GM23338 (cell line): ENCODE results near the gene DOCK10. TPM values are rescaled to one million over a fixed set of nuclear protein-coding genes. Genes with fewer than 3 reads are reported as not detected.

ENCODE experiments used
- ATAC-seq: fragments of 200-7000 bp; cut with Tn5 transposase; 3 replicates; pipeline ENCODE4 v1.9.1; 2020
- DNase-seq: peaks from one replicate; pipeline ENCODE4 v3.0.0-alpha.2; 2015; ENCODE audit warnings: low spot score
- H2AFZ ChIP-seq: fragments of 200-600 bp; sonication (generic); 2 replicates; pipeline ENCODE4 v1.8.0; 2016; ENCODE audit warnings: antibody characterized with exemption, mild to moderate bottlenecking, moderate library complexity
- H3F3A ChIP-seq: fragments of 200-600 bp; sonication (generic); replicated peaks from 2 replicates; pipeline ENCODE4 v1.8.0; 2017; ENCODE audit warnings: antibody characterized with exemption, mixed run types, low read depth
- H3K27ac ChIP-seq: fragments of 200-600 bp; sonication (generic); 2 replicates; pipeline ENCODE4 v1.6.1; 2016; ENCODE audit warnings: low read depth
- H3K27me3 ChIP-seq: fragments of 200-600 bp; sonication (generic); 2 replicates; pipeline ENCODE4 v1.8.0; 2016; ENCODE audit warnings: mild to moderate bottlenecking, mixed run types, moderate library complexity; ENCODE audit not compliant: insufficient read depth
- H3K36me3 ChIP-seq: fragments of 200-600 bp; sonication (generic); 2 replicates; pipeline ENCODE4 v1.8.0; 2016; ENCODE audit warnings: mild to moderate bottlenecking; ENCODE audit not compliant: insufficient read depth
- H3K4me1 ChIP-seq: fragments of 200-600 bp; sonication (generic); 2 replicates; pipeline ENCODE4 v1.8.0; 2016; ENCODE audit warnings: mild to moderate bottlenecking, moderate library complexity; ENCODE audit not compliant: insufficient read depth
- H3K4me2 ChIP-seq: fragments of 200-600 bp; sonication (generic); 2 replicates; pipeline ENCODE4 v1.7.1; 2017; ENCODE audit warnings: mixed run types
- H3K4me3 ChIP-seq: fragments of 200-600 bp; sonication (generic); 2 replicates; pipeline ENCODE4 v1.6.1; 2016; ENCODE audit warnings: mixed run types
- H3K79me2 ChIP-seq: fragments of 200-600 bp; sonication (generic); replicated peaks from 2 replicates; pipeline ENCODE4 v1.8.0; 2017; ENCODE audit warnings: mild to moderate bottlenecking; ENCODE audit not compliant: insufficient read depth
- H3K9me2 ChIP-seq: fragments of 200-600 bp; sonication (generic); 2 replicates; pipeline ENCODE4 v1.8.0; 2017; ENCODE audit not compliant: insufficient read depth
- H4K20me1 ChIP-seq: fragments of 200-600 bp; sonication (generic); replicated peaks from 2 replicates; pipeline ENCODE4 v1.8.0; 2017; ENCODE audit warnings: mild to moderate bottlenecking; ENCODE audit not compliant: insufficient read depth
- H3K27ac Mint-ChIP-seq: 2 replicates; pipeline ENCODE4 v1.8.0; 2020; ENCODE audit warnings: inconsistent platforms, mild to moderate bottlenecking, moderate library complexity, mixed read lengths
- H3K27me3 Mint-ChIP-seq: 3 replicates; pipeline ENCODE4 v1.8.0; 2022; ENCODE audit warnings: low read depth, mild to moderate bottlenecking, moderate library complexity, mixed read lengths, inconsistent platforms; ENCODE audit not compliant: insufficient read depth, poor library complexity
- H3K36me3 Mint-ChIP-seq: 3 replicates; pipeline ENCODE4 v1.8.0; 2021; ENCODE audit warnings: low read depth, mild to moderate bottlenecking, inconsistent platforms, moderate library complexity, mixed read lengths
- H3K4me1 Mint-ChIP-seq: 3 replicates; pipeline ENCODE4 v1.8.0; 2020; ENCODE audit warnings: mild to moderate bottlenecking, inconsistent platforms, mixed read lengths
- H3K4me3 Mint-ChIP-seq: 3 replicates; pipeline ENCODE4 v1.8.0; 2021; ENCODE audit warnings: moderate library complexity, mild to moderate bottlenecking, inconsistent platforms, mixed read lengths
- H3K9me3 Mint-ChIP-seq: 3 replicates; pipeline ENCODE4 v1.8.0; 2020; ENCODE audit warnings: moderate library complexity, mild to moderate bottlenecking, inconsistent platforms, mixed read lengths
- CTCF ChIP-seq, 2 experiments: fragments of 200-600 bp in 1 of 2; sonication (generic) in 1 of 2; conservative IDR thresholded peaks; 2 replicates each; pipeline versions ENCODE4 v1.5.1 to v1.6.1; 2016 to 2017; ENCODE audit warnings: antibody characterized with exemption in 2 of 2, low read depth in 2 of 2, mild to moderate bottlenecking in 2 of 2, moderate library complexity in 1 of 2
- EZH2phosphoT487 ChIP-seq: fragments of 200-600 bp; sonication (generic); IDR thresholded peaks from one replicate; pipeline ENCODE4 v1.8.1; 2018; ENCODE audit warnings: antibody characterized with exemption; ENCODE audit not compliant: unreplicated experiment
- JUNB ChIP-seq: IDR thresholded peaks from one replicate; pipeline ENCODE4 v1.6.1; 2016; ENCODE audit warnings: antibody characterized with exemption; ENCODE audit not compliant: unreplicated experiment
- POLR2AphosphoS5 ChIP-seq: IDR thresholded peaks from 2 replicates; pipeline ENCODE4 v1.6.1; 2016; ENCODE audit warnings: antibody characterized with exemption, low read depth
- STAT1 ChIP-seq: IDR thresholded peaks from one replicate; pipeline ENCODE4 v1.6.1; 2016; ENCODE audit warnings: antibody characterized with exemption; ENCODE audit not compliant: unreplicated experiment
- ZNF114 ChIP-seq: fragments of 250-450 bp; sonication (Bioruptor Pico); IDR thresholded peaks from 2 replicates; pipeline ENCODE4 v1.5.0; 2020; ENCODE audit warnings: mild to moderate bottlenecking, moderate library complexity
- ZNF331 ChIP-seq: fragments of 250-450 bp; sonication (Bioruptor Pico); IDR thresholded peaks from 2 replicates; pipeline ENCODE4 v1.5.0; 2020; ENCODE audit warnings: low read depth, mild to moderate bottlenecking, moderate library complexity
- ZNF462 ChIP-seq: fragments of 250-450 bp; sonication (Bioruptor Pico); IDR thresholded peaks from 2 replicates; pipeline ENCODE4 v1.5.0; 2020; ENCODE audit warnings: mild to moderate bottlenecking, moderate library complexity
- polyA plus RNA-seq: library from polyadenylated mRNA; unstranded; fragments of >200 nt; fragmentation: Nextera tagmentation; extraction: Ambion mirVana; gene quantifications from 2 replicates; pipeline ENCODE4 v1.2.1, GENCODE V29; 2016
- total RNA-seq: library from RNA; depleted of rRNA; stranded (reverse); fragments of >200 nt; shearing (Covaris generic); gene quantifications from 2 replicates; pipeline ENCODE4 v1.2.3, GENCODE V29; 2014

Gene DOCK10
- total and polyA plus RNA-seq, 2 experiments from 2014 or later = 1.0 to 1.7 TPM

GRCh38 chr2:224869601-224870233 is 172.6 kb downstream of the DOCK10 start (continued):
- TF ChIP-seq CTCF (conservative IDR thresholded peaks at IDR 0.05; ENCODE audit: low read depth in 2 of 2) = no peak

GRCh38 chr2:224865016-224865415 is 177.3 kb downstream of the DOCK10 start:
- H3K27me3 Mint-ChIP-seq = no peaks in the 10 kb centered on the region
- no peaks in the 10 kb centered on the region for H3K4me1 ChIP-seq
- no peak overlapping the region for H3K4me2 ChIP-seq
- DNase-seq (no peak), ATAC-seq (no peak)
- no peaks in the 10 kb centered on the region for H3K36me3 Mint-ChIP-seq
- no peak overlapping the region for H2AFZ ChIP-seq
- TF ChIP-seq ZNF331 (CRISPR knock-in tag) (no peak), EZH2phosphoT487 (no peak), JUNB (no peak), STAT1 (no peak), ZNF462 (CRISPR knock-in tag) (no peak), ZNF114 (CRISPR knock-in tag) (no peak), POLR2AphosphoS5 (no peak)
- H3K9me2 ChIP-seq = peaks cover 6% of the 10 kb centered on the region; the same call in 1 of the 2 replicates
- no peak overlapping the region for H3K4me3 ChIP-seq
- no peaks in the 10 kb centered on the region for H3K27me3 ChIP-seq
- H3K36me3 ChIP-seq = no peaks in the 10 kb centered on the region
- no peaks in the 10 kb centered on the region for H3F3A ChIP-seq
- no peaks in the 10 kb centered on the region for H3K4me1 Mint-ChIP-seq
- no peaks in the 10 kb centered on the region for H4K20me1 ChIP-seq
- H3K4me3 Mint-ChIP-seq = no peak overlapping the region
- H3K27ac Mint-ChIP-seq = no peak overlapping the region
- no peaks in the 10 kb centered on the region for H3K9me3 Mint-ChIP-seq
- H3K79me2 ChIP-seq = no peaks in the 10 kb centered on the region
- H3K27ac ChIP-seq = no peak overlapping the region
